T-helper 17 cell (primary cell): ENCODE measurements around the gene PLXNC1. TPM values are rescaled to one million over a fixed set of nuclear protein-coding genes. Genes with fewer than 3 reads are reported as not detected.

Source experiments
- ATAC-seq: fragments of 150-1000 bp; cut with Tn5 transposase; 2 replicates; pipeline ENCODE4 v1.10.0; 2021; ENCODE audit warnings: mild to moderate bottlenecking, moderate library complexity
- DNase-seq, 3 donors: peaks; one replicate each; pipeline versions ENCODE4 v3.0.0 to v3.0.0-alpha.2; 2020 to 2021
- H3K9me3 ChIP-seq: one replicate; pipeline ENCODE4 v1.7.0; 2013; ENCODE audit warnings: low read length, mild to moderate bottlenecking; ENCODE audit not compliant: control insufficient read depth, poor library complexity, severe bottlenecking
- H3K27ac Mint-ChIP-seq: one replicate; pipeline ENCODE4 v1.8.0; 2022; ENCODE audit warnings: mild to moderate bottlenecking, moderate library complexity, mixed read lengths
- H3K27me3 Mint-ChIP-seq: one replicate; pipeline ENCODE4 v1.8.0; 2022; ENCODE audit warnings: mixed read lengths
- H3K36me3 Mint-ChIP-seq: one replicate; pipeline ENCODE4 v1.8.0; 2022; ENCODE audit warnings: low read depth, mixed read lengths
- H3K4me1 Mint-ChIP-seq: one replicate; pipeline ENCODE4 v1.8.0; 2022; ENCODE audit warnings: mild to moderate bottlenecking, mixed read lengths
- H3K4me3 Mint-ChIP-seq: one replicate; pipeline ENCODE4 v1.8.0; 2022; ENCODE audit warnings: mild to moderate bottlenecking, moderate library complexity, mixed read lengths
- total RNA-seq, 4 donors: library from RNA in 2 of 4; stranded (reverse) in 2 of 4; gene quantifications; one replicate each; pipeline ENCODE4 v1.2.3 and lab custom pipeline; 2022 to 2026

PLXNC1 gene
- total RNA-seq, 2 donors from 2014 or later: 26.5 to 30.6 TPM

- Mint-ChIP-seq H3K27me3 (no peaks in the 10 kb centered on the region), H3K4me3 (no peak overlapping the region), H3K36me3 (peaks cover 4% of the 10 kb centered on the region), H3K27ac (no peak overlapping the region), H3K4me1 (peaks cover 5% of the 10 kb centered on the region)
- ATAC-seq: no peak
- DNase-seq: no peak
- H3K9me3 ChIP-seq: no peaks in the 10 kb centered on the region
Observed at GRCh38 chr12:94239332-94239993, 91.1 kb downstream of the PLXNC1 start.

DNA sequence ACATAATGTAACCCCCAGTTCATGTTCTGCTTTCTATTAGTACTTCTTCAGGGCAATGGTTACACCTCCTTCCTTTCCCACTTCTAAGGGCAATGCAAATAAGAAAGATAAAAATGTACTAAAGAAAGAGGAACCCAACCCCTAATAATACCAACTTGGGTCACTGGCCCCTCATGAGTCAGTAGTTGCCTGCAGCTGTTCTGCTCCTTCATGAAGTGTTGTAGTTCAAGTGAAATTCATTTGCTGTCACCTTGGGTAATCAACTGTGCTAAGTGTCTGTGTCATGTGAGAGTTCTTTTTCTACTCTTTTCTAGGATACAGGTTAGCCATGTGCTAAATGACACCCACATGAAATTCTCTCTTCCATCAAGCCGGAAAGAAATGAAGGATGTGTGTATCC lies 91.8 kb downstream of the PLXNC1 start:
- no peak overlapping the region for H3K4me3 Mint-ChIP-seq
- H3K9me3 ChIP-seq: no peaks in the 10 kb centered on the region
- peaks cover 4% of the 10 kb centered on the region for H3K36me3 Mint-ChIP-seq
- no peaks in the 10 kb centered on the region for H3K27me3 Mint-ChIP-seq
- DNase-seq (no peak), ATAC-seq (peak; percentile 74)
- peaks cover 12% of the 10 kb centered on the region for H3K4me1 Mint-ChIP-seq
- no peak overlapping the region for H3K27ac Mint-ChIP-seq

DNA sequence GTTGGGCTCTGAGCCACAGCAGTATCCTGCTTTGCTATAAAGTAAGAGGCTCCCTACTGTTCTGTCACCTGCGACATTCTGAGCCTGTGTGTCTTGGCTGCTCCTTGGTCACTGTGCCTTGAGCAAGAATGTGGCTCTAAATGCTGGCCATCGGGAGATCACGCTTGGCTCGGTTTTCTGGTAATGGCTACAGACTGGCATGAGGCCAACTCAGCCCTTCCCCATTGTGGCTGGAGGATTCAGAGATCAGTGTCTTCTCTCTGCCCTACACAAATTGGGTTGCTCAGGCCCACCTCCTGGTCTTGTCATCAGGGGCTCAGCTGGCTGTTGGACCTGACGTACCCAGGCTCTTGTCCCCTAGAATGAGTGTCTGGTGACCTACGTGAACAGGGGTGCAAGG lies 94.5 kb downstream of the PLXNC1 start:
- DNase-seq (no peak), ATAC-seq (no peak)
- H3K4me3 Mint-ChIP-seq: no peak overlapping the region
- no peaks in the 10 kb centered on the region for H3K9me3 ChIP-seq
- H3K4me1 Mint-ChIP-seq: peaks cover 23% of the 10 kb centered on the region
- no peaks in the 10 kb centered on the region for H3K27me3 Mint-ChIP-seq
- H3K36me3 Mint-ChIP-seq: peaks cover 4% of the 10 kb centered on the region
- H3K27ac Mint-ChIP-seq: no peak overlapping the region

GRCh38 chr12:94244165-94245133 lies 96.1 kb downstream of the PLXNC1 start:
- Mint-ChIP-seq H3K4me3 (no peak overlapping the region), H3K27ac (peak overlapping the region; percentile 83), H3K36me3 (peaks cover 5% of the 10 kb centered on the region), H3K27me3 (no peaks in the 10 kb centered on the region), H3K4me1 (peaks cover 23% of the 10 kb centered on the region)
- H3K9me3 ChIP-seq: no peaks in the 10 kb centered on the region
- no peak for DNase-seq
- peak; percentile 74 for ATAC-seq

DNA sequence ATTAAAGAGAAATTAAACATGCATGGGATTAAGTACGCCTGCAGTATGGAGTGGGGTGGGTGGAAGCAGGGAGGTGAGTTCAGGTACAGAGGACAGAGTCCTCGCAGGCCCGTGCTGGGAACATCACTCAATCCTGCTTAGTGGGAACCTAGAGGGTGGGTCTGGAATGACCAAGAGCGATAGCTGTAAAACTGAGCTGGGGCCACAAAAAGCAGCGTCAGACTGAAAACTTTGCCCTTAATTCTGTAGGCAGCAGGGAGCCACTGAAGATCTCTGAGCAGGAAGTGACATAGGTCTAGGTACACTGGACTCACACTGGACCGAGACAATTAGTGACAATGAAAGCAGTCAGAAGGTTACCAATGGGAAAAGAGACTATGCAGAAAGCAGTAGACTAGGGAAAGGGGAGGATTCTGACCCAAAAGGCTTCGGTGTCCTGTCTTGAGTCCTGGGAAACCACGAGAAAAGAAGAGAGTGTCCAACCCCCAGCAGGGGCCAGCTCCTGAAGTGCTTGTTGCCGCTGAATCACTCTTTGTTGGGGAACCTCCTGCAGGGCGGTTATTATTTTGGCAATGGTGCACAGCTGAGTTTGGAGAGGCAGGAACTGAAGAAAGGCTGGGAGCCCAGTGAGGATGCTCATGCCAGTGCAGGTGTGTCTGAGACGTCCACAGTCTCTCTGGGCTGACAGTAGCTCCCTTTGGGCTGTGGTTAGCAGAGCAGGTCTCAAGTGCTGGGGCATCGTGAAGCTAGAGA lies 97.4 kb downstream of the PLXNC1 start:
- peak overlapping the region; percentile 83 for H3K27ac Mint-ChIP-seq
- no peak for DNase-seq

DNA sequence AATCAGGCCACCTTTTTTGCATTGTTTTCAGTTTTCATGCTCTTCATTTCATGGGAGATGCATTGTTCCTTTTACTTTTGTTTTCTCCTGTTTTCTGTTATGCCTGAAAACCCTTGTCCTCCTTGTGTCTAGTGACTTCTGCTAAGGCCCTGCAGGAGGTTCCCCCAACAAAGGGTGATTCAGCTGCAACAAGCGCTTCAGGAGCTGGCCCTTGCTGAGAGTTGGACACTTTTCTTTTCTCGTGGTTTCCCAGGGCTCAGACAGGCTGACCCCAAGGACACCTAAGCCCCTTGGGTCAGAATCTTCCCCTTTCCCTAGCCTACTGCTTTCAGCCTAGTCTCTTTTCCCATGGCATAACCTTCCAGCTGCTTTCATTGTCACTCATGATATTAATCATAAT lies 98.9 kb downstream of the PLXNC1 start:
- H3K27me3 Mint-ChIP-seq: no peaks in the 10 kb centered on the region
- peaks cover 2% of the 10 kb centered on the region for H3K36me3 Mint-ChIP-seq
- H3K27ac Mint-ChIP-seq: no peak overlapping the region
- H3K9me3 ChIP-seq: no peaks in the 10 kb centered on the region
- peaks cover 23% of the 10 kb centered on the region for H3K4me1 Mint-ChIP-seq
- DNase-seq (no peak), ATAC-seq (no peak)
- H3K4me3 Mint-ChIP-seq: no peak overlapping the region

More for the DNA sequence above, 97.4 kb downstream of the PLXNC1 start:
- peaks cover 6% of the 10 kb centered on the region for H3K36me3 Mint-ChIP-seq
- ATAC-seq: no peak
- no peak overlapping the region for H3K4me3 Mint-ChIP-seq
- no peaks in the 10 kb centered on the region for H3K27me3 Mint-ChIP-seq
- H3K9me3 ChIP-seq: no peaks in the 10 kb centered on the region
- H3K4me1 Mint-ChIP-seq: peaks cover 23% of the 10 kb centered on the region

- Mint-ChIP-seq H3K27me3 (no peaks in the 10 kb centered on the region), H3K36me3 (peaks cover 5% of the 10 kb centered on the region), H3K4me3 (no peak overlapping the region), H3K4me1 (peaks cover 27% of the 10 kb centered on the region), H3K27ac (no peak overlapping the region)
- ATAC-seq: no peak
- H3K9me3 ChIP-seq: no peaks in the 10 kb centered on the region
- no peak for DNase-seq
Observed at GRCh38 chr12:94248582-94248981, 100.2 kb downstream of the PLXNC1 start.

DNA sequence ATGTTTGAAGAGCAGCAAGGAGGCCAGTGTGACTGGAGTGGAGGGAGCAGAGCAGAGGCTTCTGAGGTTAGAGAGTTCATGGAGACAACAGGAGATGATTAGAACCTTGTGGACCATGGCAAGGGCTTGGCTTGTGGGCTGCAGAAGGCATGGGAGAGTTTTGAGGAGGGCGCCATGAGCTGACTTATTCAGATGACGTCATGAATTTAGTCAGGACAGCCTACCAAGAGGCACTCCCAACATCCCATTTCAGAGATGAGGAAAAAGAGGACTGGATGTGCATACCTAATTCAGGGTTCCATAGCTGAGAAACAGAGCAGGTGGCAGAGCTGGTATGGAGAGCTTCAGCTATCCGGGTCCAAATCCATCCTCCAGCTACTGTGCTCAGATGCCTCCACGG lies 101.8 kb downstream of the PLXNC1 start:
- Mint-ChIP-seq H3K4me1 (peaks cover 15% of the 10 kb centered on the region), H3K27ac (no peak overlapping the region), H3K27me3 (no peaks in the 10 kb centered on the region), H3K36me3 (peaks cover 7% of the 10 kb centered on the region), H3K4me3 (no peak overlapping the region)
- no peaks in the 10 kb centered on the region for H3K9me3 ChIP-seq
- DNase-seq: no peak
- no peak for ATAC-seq

DNA sequence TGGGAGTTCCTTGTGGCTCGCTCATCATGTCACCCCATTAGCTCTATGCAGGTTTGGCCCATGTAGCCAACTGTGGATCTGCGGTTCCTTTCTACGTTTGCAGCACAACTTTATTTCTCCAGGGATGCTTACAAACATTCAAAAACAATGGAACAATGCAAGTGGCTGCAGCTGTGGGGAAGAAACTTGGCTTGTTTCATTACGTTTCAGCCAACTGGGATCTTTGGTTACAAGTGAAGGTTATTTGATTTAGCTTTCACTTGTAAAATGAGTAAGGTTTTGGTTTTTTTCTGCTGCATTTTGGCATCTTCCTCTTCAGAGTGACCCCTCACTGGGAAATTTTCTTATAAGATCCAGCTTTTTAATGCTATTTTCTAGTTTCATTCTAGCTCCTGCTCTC lies 105.9 kb downstream of the PLXNC1 start:
- Mint-ChIP-seq H3K27ac (no peak overlapping the region), H3K36me3 (peaks cover 14% of the 10 kb centered on the region), H3K27me3 (no peaks in the 10 kb centered on the region), H3K4me1 (peaks cover 5% of the 10 kb centered on the region), H3K4me3 (no peak overlapping the region)
- ATAC-seq (no peak), DNase-seq (no peak)
- H3K9me3 ChIP-seq: no peaks in the 10 kb centered on the region

GRCh38 chr12:94255006-94255405 lies 106.6 kb downstream of the PLXNC1 start:
- H3K9me3 ChIP-seq: no peaks in the 10 kb centered on the region
- H3K27me3 Mint-ChIP-seq: no peaks in the 10 kb centered on the region
- ATAC-seq: no peak
- H3K36me3 Mint-ChIP-seq: peaks cover 12% of the 10 kb centered on the region
- no peak for DNase-seq
- no peak overlapping the region for H3K4me3 Mint-ChIP-seq
- H3K4me1 Mint-ChIP-seq: peaks cover 5% of the 10 kb centered on the region
- H3K27ac Mint-ChIP-seq: no peak overlapping the region

- no peak for DNase-seq
- Mint-ChIP-seq H3K4me3 (no peak overlapping the region), H3K27ac (no peak overlapping the region), H3K36me3 (peaks cover 12% of the 10 kb centered on the region), H3K4me1 (peaks cover 5% of the 10 kb centered on the region), H3K27me3 (no peaks in the 10 kb centered on the region)
- no peaks in the 10 kb centered on the region for H3K9me3 ChIP-seq
- ATAC-seq: no peak
Observed at GRCh38 chr12:94255428-94255827, 107.1 kb downstream of the PLXNC1 start.

DNA sequence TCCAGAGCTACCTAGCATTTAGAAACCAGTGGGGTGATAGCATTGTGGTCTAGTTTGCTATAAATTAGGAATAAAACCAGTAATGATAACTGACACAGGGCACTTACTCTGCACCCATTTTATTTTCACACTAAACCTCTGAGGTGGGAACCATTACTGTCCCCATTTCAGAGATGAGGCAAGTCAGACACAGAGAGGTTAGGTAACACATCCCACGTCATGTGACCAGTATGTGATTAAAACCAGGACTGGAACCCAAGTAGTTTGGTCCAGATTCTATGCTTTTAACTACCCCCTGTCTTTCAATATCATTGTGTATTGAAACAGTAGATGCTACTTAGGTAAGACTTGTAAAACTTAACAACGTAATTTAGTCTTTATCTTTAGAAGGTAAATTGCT lies 110.2 kb downstream of the PLXNC1 start:
- no peaks in the 10 kb centered on the region for H3K9me3 ChIP-seq
- H3K27ac Mint-ChIP-seq: no peak overlapping the region
- H3K4me3 Mint-ChIP-seq: no peak overlapping the region
- H3K36me3 Mint-ChIP-seq: peaks cover 8% of the 10 kb centered on the region
- ATAC-seq (no peak), DNase-seq (no peak)
- H3K4me1 Mint-ChIP-seq: peaks cover 13% of the 10 kb centered on the region
- no peaks in the 10 kb centered on the region for H3K27me3 Mint-ChIP-seq

- no peak overlapping the region for H3K27ac Mint-ChIP-seq
- ATAC-seq: no peak
- DNase-seq: no peak
Observed at GRCh38 chr12:94260017-94260416, 111.6 kb downstream of the PLXNC1 start.

More at GRCh38 chr12:94260017-94260416, 111.6 kb downstream of the PLXNC1 start:
- H3K27me3 Mint-ChIP-seq: no peaks in the 10 kb centered on the region
- H3K9me3 ChIP-seq: no peaks in the 10 kb centered on the region
- H3K4me1 Mint-ChIP-seq: peaks cover 16% of the 10 kb centered on the region
- H3K4me3 Mint-ChIP-seq: no peak overlapping the region
- peaks cover 8% of the 10 kb centered on the region for H3K36me3 Mint-ChIP-seq
